Measurements from ENCODE around the gene TES.

GRCh38 chr7:116162254-116162653, 48.1 kb upstream of the TES start:
- TF ChIP-seq CTCF (IDR thresholded peaks at IDR 0.05; ENCODE audit: low read depth, low read length, missing input control) = no peak
- no peak for TF ChIP-seq RAD21 (IDR thresholded peaks at IDR 0.05)

Data from liver (tissue), 3 donors.